GM19463 (cell line): ENCODE results near the gene CLRN1.
"Not testable (repeated sequence)": the region's sequence is repeated elsewhere in the genome, so short reads cannot be mapped to it uniquely, and the experiment has no call there.

Experiments used
- ATAC-seq: cut with Tn5 transposase; IDR thresholded peaks from one replicate; pipeline ENCODE4 v1.9.1; 2021; ENCODE audit warnings: mild to moderate bottlenecking, moderate library complexity; ENCODE audit not compliant: unreplicated experiment

Gene CLRN1

GRCh38 chr3:150972366-150973071 lies at the start of gene CLRN1:
Gene CLRN1 (minus strand): TSS chr3:150972727. CDS start chr3:150972708, 19 bp downstream.
- ATAC-seq = no peak

- ATAC-seq = no peak
These were observed 43.9 kb upstream of the CLRN1 start for GRCh38 chr3:151016478-151016795.

GRCh38 chr3:151015767-151016477 lies 43.4 kb upstream of the CLRN1 start:
- no peak for ATAC-seq

- ATAC-seq = no peak
These were observed 42.7 kb upstream of the CLRN1 start for GRCh38 chr3:151015181-151015580.

GRCh38 chr3:151014501-151015018 lies 42.0 kb upstream of the CLRN1 start:
- ATAC-seq = no peak

GRCh38 chr3:151012753-151013152 lies 40.2 kb upstream of the CLRN1 start:
- no peak for ATAC-seq

GRCh38 chr3:151011427-151011826 lies 38.9 kb upstream of the CLRN1 start:
- ATAC-seq = no peak

- no peak for ATAC-seq
These were observed 37.5 kb upstream of the CLRN1 start for GRCh38 chr3:151009981-151010380.

GRCh38 chr3:151009430-151009829 lies 36.9 kb upstream of the CLRN1 start:
- ATAC-seq = no peak

GRCh38 chr3:151008699-151009098 lies 36.2 kb upstream of the CLRN1 start:
- ATAC-seq = no peak

GRCh38 chr3:151003768-151004134 lies 31.2 kb upstream of the CLRN1 start:
- no peak for ATAC-seq

- no peak for ATAC-seq
These were observed 30.7 kb upstream of the CLRN1 start for GRCh38 chr3:151003029-151003767.

GRCh38 chr3:151002003-151002981 lies 29.8 kb upstream of the CLRN1 start:
- ATAC-seq = no peak

- ATAC-seq = no peak
These were observed 26.5 kb upstream of the CLRN1 start for GRCh38 chr3:150998996-150999395.

GRCh38 chr3:150996731-150997130 lies 24.2 kb upstream of the CLRN1 start:
- no peak for ATAC-seq

GRCh38 chr3:150995510-150995909 lies 23.0 kb upstream of the CLRN1 start:
- no peak for ATAC-seq

- ATAC-seq = no peak
These were observed 16.7 kb upstream of the CLRN1 start for GRCh38 chr3:150989208-150989607.

GRCh38 chr3:150988395-150988794 lies 15.9 kb upstream of the CLRN1 start:
- ATAC-seq = not testable (repeated sequence)

- ATAC-seq = no peak
These were observed 13.2 kb upstream of the CLRN1 start for GRCh38 chr3:150985711-150986110.

GRCh38 chr3:150984066-150984465 lies 11.5 kb upstream of the CLRN1 start:
- ATAC-seq = no peak
